Kidney epithelial cell (primary cell): ENCODE data around the gene QPCTL. TPM values are rescaled to one million over a fixed set of nuclear protein-coding genes. Genes with fewer than 3 reads are reported as not detected.

Experiments
- DNase-seq: peaks from one replicate; pipeline ENCODE4 v3.0.0-alpha.2; 2010; ENCODE audit warnings: low read depth
- H3K27me3 ChIP-seq: 2 replicates; pipeline ENCODE4 v1.6.0; 2011; ENCODE audit warnings: low read length; ENCODE audit not compliant: control insufficient read depth, insufficient read depth
- H3K36me3 ChIP-seq: 2 replicates; pipeline ENCODE4 v1.5.1; 2011; ENCODE audit warnings: low read length; ENCODE audit not compliant: control insufficient read depth, insufficient read depth
- H3K4me3 ChIP-seq: 2 replicates; pipeline ENCODE4 v1.5.1; 2011; ENCODE audit warnings: low read depth, mild to moderate bottlenecking, control low read depth, low read length
- CTCF ChIP-seq: IDR thresholded peaks from 2 replicates; pipeline ENCODE4 v1.5.1; 2011; ENCODE audit warnings: mild to moderate bottlenecking, moderate library complexity, low read length, control low read depth, inconsistent platforms; ENCODE audit not compliant: insufficient read depth, poor library complexity, severe bottlenecking
- total RNA-seq: library from RNA; depleted of rRNA; stranded (reverse); fragments of >200 nt; gene quantifications from 2 replicates; pipeline ENCODE4 v1.2.3, GENCODE V29; 2015

The QPCTL gene
- total RNA-seq, 1 donor from 2014 or later: 15.6 TPM

DNA sequence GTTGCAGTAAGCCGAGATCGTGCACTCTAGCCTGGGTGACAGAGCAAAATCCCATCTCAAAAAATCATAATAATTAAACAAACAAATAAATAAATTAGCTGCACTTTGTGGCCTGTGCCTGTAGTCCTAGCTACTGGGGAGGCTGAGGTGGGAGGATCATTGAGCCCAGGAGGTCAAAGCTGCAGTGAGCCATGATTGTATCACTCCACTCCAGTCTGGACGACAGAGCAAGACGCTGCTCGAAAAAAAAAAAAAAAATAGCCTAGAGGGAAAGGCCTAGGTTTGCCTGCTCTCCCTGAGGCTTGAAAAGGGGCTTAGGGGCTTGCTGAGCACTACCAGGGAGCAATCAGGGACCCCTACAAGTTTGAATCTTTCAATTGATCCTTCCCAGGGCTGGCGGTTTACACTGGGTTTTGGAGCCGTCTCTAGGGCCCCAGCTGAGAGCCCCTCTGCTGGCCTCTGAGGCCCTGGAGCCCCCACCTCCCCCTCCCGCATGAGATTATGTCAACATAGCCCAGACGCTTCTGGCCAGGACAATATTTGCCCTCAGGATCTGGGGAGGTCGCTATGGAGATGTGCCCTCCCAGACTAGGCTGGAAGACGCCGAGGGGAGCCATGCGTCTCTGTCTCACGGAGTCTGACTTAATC lies 34.8 kb upstream of the QPCTL start:
- no peak for TF ChIP-seq CTCF
- no peak for DNase-seq
- H3K36me3 ChIP-seq: no peaks in the 10 kb centered on the region
- peaks cover 7% of the 10 kb centered on the region for H3K27me3 ChIP-seq
- H3K4me3 ChIP-seq: no peak overlapping the region

- no peak for DNase-seq
- H3K36me3 ChIP-seq: no peaks in the 10 kb centered on the region
- H3K4me3 ChIP-seq: no peak overlapping the region
- H3K27me3 ChIP-seq: peaks cover 9% of the 10 kb centered on the region
- TF ChIP-seq CTCF: no peak
Observed at GRCh38 chr19:45659096-45659729, 33.3 kb upstream of the QPCTL start.

- no peaks in the 10 kb centered on the region for H3K36me3 ChIP-seq
- peaks cover 9% of the 10 kb centered on the region for H3K27me3 ChIP-seq
- TF ChIP-seq CTCF: no peak
- no peak for DNase-seq
- no peak overlapping the region for H3K4me3 ChIP-seq
Observed at GRCh38 chr19:45660636-45661035, 31.8 kb upstream of the QPCTL start.

GRCh38 chr19:45663800-45664199 lies 28.7 kb upstream of the QPCTL start:
- Histone ChIP-seq H3K4me3 (no peak overlapping the region), H3K36me3 (no peaks in the 10 kb centered on the region), H3K27me3 (peaks cover 12% of the 10 kb centered on the region)
- DNase-seq: no peak
- TF ChIP-seq CTCF: no peak

DNA sequence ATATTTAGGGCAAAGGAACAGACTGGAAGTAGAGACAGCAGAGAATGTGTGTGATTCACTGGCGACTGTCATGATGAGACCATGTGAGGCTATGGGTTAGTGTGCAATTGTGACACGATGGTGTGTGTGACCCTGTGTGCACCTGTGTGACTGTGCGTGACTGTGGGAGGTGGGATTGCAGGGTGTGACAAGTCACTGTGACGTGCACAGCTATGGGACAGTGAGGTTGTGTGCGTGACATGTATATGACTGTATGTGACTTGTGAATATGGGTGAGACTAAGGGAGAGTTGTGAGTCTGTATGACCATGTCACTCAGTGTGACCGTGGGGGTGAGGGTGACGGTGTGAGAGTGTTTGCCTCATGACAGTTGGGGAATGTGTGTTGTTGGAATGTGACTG lies 27.9 kb upstream of the QPCTL start:
- no peak for DNase-seq
- TF ChIP-seq CTCF: no peak

More for the DNA sequence above, 27.9 kb upstream of the QPCTL start:
- Histone ChIP-seq H3K36me3 (no peaks in the 10 kb centered on the region), H3K27me3 (peaks cover 9% of the 10 kb centered on the region), H3K4me3 (no peak overlapping the region)
